Measurements from ENCODE around the gene FLNB. TPM values are rescaled to one million over a fixed set of nuclear protein-coding genes. Genes with fewer than 3 reads are reported as not detected.

FLNB gene
- total and polyA plus RNA-seq, 9 of the 15 experiments (the other 6 are each of a cell fraction or from before 2014, with no cell fraction given), result 9.4 to 48.1 (median 25.6) TPM

GRCh38 chr3:58015520-58015915, 7.3 kb downstream of the FLNB start (continued):
- TF ChIP-seq, protein P1, sequence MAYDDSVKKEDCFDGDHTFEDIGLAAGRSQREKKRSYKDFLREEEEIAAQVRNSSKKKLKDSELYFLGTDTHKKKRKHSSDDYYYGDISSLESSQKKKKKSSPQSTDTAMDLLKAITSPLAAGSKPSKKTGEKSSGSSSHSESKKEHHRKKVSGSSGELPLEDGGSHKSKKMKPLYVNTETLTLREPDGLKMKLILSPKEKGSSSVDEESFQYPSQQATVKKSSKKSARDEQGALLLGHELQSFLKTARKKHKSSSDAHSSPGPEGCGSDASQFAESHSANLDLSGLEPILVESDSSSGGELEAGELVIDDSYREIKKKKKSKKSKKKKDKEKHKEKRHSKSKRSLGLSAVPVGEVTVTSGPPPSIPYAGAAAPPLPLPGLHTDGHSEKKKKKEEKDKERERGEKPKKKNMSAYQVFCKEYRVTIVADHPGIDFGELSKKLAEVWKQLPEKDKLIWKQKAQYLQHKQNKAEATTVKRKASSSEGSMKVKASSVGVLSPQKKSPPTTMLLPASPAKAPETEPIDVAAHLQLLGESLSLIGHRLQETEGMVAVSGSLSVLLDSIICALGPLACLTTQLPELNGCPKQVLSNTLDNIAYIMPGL (CRISPR knock-in tag; IDR thresholded peaks at IDR 0.05), result no peak

GRCh38 chr3:58016710-58017109, 8.5 kb downstream of the FLNB start:
- no peak overlapping the region for H3K27ac ChIP-seq (ENCODE audit: extremely low read depth, low read depth, low read length)
- no TSS peak for BruUV-seq (replicated peaks)
- intact Hi-C loops (cut with micrococcal nuclease), result no loop called here

More at GRCh38 chr3:58016710-58017109, 8.5 kb downstream of the FLNB start:
- ChIA-PET POLR2A (no interaction called here), CTCF (ENCODE audit: low intra/inter-chr PET ratio) (no interaction called here)
- H3K4me2 ChIP-seq (ENCODE audit: insufficient read depth, low read length), result no peak overlapping the region
- in situ Hi-C loops (cut with MboI), result loop anchor here (25.0 kb wide), 1 partner anchor 146 kb away; no protein-coding TSS in a partner anchor
- FAIRE-seq, result no peak
- peaks cover 0 to 3% of the 10 kb centered on the region in 2 experiments; a peak in 2 of 5 replicates for H3K4me1 ChIP-seq (replicated peaks in 1 of 2; ENCODE audit: control insufficient read depth in 2 of 2, insufficient read depth in 2 of 2, low read length in 2 of 2)
- TF ChIP-seq, protein P2, sequence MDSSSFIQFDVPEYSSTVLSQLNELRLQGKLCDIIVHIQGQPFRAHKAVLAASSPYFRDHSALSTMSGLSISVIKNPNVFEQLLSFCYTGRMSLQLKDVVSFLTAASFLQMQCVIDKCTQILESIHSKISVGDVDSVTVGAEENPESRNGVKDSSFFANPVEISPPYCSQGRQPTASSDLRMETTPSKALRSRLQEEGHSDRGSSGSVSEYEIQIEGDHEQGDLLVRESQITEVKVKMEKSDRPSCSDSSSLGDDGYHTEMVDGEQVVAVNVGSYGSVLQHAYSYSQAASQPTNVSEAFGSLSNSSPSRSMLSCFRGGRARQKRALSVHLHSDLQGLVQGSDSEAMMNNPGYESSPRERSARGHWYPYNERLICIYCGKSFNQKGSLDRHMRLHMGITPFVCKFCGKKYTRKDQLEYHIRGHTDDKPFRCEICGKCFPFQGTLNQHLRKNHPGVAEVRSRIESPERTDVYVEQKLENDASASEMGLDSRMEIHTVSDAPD (CRISPR knock-in tag; IDR thresholded peaks at IDR 0.05), result no peak
- TF ChIP-seq SRSF7 (optimal IDR thresholded peaks at IDR 0.05; ENCODE audit: low read depth, low read length) (no peak), FOS (IDR thresholded peaks at IDR 0.05; ENCODE audit: extremely low read depth, insufficient read length) (no peak), ZNF699 (CRISPR knock-in tag; IDR thresholded peaks at IDR 0.05; ENCODE audit: insufficient replicate concordance) (no peak), FOXK2 (conservative IDR thresholded peaks at IDR 0.05 in 1 of 2, IDR thresholded peaks at IDR 0.05 in 1 of 2; ENCODE audit: low read depth in 2 of 2) (no peak)
- no peaks in the 10 kb centered on the region for H3K36me3 ChIP-seq (ENCODE audit: control insufficient read depth, insufficient read depth, low read length)
- H3K9me3 ChIP-seq (replicated peaks; ENCODE audit: control insufficient read depth, insufficient read depth, low read depth, low read length), result no peaks in the 10 kb centered on the region
- no peak overlapping the region for H2AFZ ChIP-seq (ENCODE audit: low read depth, low read length)
- H4K20me1 ChIP-seq (replicated peaks; ENCODE audit: control insufficient read depth, insufficient read depth, low read length), result peaks cover 21% of the 10 kb centered on the region
- no peak for ATAC-seq
- 33% methylated on average over 1 of the region's 1 CpG for WGBS (ENCODE audit: insufficient coverage, low coverage, missing lambda C conversion rate)
- no peak overlapping the region for H3K4me3 ChIP-seq
- peaks cover 61% of the 10 kb centered on the region for H3K79me2 ChIP-seq (ENCODE audit: control insufficient read depth, insufficient read depth, low read length)
- H3K27me3 ChIP-seq (ENCODE audit: control insufficient read depth in 2 of 2, insufficient read depth in 2 of 2, low read length in 2 of 2), result no peaks in the 10 kb centered on the region
- no peak for DNase-seq (ENCODE audit: extremely low read depth in 1 of 4, low spot score in 3 of 4)
- H3K9me1 ChIP-seq (ENCODE audit: control insufficient read depth, insufficient read depth, low read length), result peaks cover 2% of the 10 kb centered on the region
- no peak overlapping the region for H3K9ac ChIP-seq (ENCODE audit: insufficient read depth in 1 of 2, low read depth in 2 of 2, low read length in 2 of 2)

All from K562 (cell line).